Measurements from ENCODE around the gene ORC1. TPM values are rescaled to one million over a fixed set of nuclear protein-coding genes. Genes with fewer than 3 reads are reported as not detected.
"Not testable (repeated sequence)": the region's sequence is repeated elsewhere in the genome, so short reads cannot be mapped to it uniquely, and the experiment has no call there.

The ORC1 gene
- total RNA-seq, 1 donor from 2014 or later: 0.38 TPM

DNA sequence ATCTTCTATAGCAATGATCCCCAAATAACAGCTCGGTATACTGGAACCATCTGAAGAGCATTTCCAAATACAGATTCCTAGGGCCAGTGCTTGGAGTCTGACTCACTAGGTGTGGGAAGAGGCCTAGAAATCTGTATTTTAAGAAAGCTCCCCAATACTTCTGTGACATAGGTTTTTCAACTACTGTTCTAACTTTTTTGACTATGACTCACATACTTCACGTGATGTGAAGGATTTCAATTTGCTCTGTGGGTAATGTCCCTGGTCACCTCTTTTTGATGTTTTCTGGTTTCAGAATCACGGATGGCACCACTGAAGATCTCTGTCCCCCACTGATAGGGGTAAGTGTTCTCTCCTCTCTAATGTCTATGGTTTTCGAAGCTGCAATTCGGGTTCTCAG is 11.0 kb downstream of the ORC1 start:
- no peak for DNase-seq (ENCODE audit: low spot score)
- ATAC-seq: no peak

DNA sequence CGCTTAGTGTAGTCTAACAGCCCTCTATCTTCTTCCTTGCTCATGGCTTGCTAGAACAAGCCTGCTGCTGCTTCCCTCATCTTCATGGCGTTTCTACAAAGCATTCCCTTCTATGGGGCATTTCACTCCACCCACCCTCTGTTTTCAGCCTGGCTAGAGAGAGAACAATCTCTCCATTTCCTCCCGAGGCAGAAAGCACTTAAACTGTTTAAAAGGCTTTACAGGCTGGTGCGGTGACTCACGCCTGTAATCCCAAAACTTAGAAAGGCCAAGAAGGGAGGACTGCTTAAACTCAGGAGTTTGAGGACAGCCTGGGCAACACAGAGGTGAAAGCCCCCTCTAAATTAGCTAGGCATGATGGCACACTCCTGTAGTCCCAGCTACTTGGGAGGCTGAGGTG is 17.8 kb downstream of the ORC1 start:
- DNase-seq (ENCODE audit: low spot score): no peak
- ATAC-seq: no peak

DNA sequence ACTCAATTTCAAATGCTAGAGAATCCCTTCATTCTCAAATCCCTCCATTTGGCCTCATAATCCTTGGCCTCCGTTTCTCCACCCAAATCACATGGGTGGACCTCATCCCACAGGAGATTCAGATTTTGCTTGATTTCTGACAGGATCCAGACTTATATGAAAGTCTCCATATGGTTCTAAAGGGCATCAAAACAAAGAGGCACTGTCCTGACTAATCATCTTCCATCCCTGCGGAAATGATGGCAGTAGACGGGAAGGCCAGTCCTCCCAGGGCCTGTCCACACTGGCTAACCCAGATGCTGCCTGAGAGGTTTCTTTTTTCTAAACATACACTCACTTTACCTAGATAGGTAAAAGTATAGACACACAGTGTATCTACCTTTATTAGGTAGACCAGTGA is 18.8 kb downstream of the ORC1 start:
- ATAC-seq (no peak), DNase-seq (ENCODE audit: low spot score) (no peak)

DNA sequence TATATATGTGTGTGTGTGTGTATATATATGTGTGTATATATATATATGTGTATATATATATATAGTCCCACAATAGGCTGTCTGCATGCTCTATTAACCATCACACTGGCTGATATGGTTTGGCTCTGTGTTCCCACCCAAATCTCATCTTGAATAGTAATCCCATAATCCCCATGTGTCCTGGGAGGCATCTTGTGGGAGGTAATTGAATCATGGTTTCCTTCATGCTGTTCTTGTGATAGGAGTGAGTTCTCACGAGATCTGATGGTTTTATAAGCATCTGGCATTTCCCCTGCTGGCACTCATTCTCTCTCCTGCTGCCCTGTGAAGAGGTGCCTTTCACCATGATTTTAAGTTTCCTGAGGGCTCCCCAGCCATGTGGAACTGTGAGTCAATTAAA is 34.4 kb downstream of the ORC1 start:
- not testable (repeated sequence) for DNase-seq (ENCODE audit: low spot score); ATAC-seq

- ATAC-seq: peak; percentile 51
Observed at GRCh38 chr1:52368383-52369172, 35.6 kb downstream of the ORC1 start.

DNA sequence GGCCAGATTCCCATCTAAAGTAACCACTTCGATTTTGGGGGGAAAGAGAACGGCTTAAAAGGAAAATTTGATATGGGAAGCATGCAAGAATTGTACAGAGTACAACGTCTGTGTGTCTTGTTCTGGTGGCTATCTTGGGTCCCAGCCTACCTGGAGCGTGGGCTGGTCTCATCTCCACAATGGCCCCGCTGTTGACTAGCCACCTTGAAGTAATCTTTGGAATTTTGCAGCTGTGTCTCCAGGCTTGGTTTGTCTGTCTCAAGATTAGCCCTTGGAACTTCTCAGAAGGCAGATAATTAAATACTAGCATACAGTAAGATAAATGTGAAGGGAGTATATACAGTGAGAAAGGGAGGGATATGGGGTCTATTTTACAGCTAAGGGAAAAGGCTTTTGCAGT is 37.0 kb downstream of the ORC1 start:
- ATAC-seq: no peak
- no peak for DNase-seq (ENCODE audit: low spot score)

More at GRCh38 chr1:52368383-52369172, 35.6 kb downstream of the ORC1 start:
- peak; percentile 73 for DNase-seq (ENCODE audit: low spot score)

DNA sequence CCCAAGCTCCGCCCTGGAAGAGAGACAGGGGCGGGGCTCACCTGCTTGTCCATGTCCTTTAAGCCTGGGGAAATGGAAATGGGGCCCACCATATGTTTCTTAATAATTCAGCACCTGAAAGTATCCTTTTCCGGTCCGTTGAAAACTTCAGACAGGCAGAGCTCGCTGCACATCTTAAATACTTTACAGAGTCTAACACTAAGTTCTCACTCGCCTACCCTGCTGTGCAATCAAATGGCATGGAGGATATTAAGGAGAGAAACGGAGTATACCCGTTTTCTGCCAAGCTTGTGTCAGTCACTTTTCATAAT is 37.8 kb downstream of the ORC1 start:
- ATAC-seq: no peak
- no peak for DNase-seq (ENCODE audit: low spot score)

- ATAC-seq: peak; percentile 89
- peak; percentile 100 for DNase-seq (ENCODE audit: low spot score)
Observed at GRCh38 chr1:52365746-52366516, 38.3 kb downstream of the ORC1 start, which contains the start of gene CC2D1B. TSS of gene CC2D1B (minus strand) at chr1:52366205. CDS start at chr1:52364620, 1,585 bp downstream.

DNA sequence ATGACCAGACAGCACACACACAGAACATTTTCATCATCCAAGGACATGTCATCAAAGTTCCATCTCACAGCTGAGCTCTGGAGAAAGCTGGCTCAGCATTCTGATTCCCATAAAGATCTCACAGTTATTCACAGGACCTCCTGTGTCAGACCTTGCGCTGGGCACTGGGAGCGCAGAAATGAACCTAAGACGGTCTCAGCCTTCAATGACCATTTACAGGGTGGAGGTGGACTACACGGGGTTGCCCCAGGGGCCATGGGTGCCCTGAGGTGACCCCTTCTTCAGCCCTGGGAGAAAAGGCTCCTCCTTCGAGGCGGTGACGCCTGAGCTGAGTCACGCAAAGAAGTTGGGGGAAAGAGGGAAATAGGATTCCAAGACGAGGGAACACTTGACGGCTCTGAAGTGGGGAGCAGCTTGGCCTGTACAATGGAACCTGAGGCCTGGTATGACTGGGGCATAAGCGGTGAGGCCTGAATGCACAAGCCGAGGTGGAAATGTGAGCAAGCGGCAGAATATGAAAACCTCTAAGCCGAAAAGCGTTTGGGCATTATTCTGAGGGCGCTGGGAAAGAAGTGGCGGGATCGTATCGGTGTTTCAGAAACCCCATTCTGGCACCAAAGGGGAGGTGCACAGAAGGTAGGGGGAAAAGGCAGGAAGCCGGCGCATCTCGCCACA is 39.0 kb downstream of the ORC1 start:
- DNase-seq (ENCODE audit: low spot score) (no peak), ATAC-seq (no peak)

- DNase-seq (ENCODE audit: low spot score) (no peak), ATAC-seq (no peak)
Observed at GRCh38 chr1:52364235-52364839, 39.9 kb downstream of the ORC1 start.

DNA sequence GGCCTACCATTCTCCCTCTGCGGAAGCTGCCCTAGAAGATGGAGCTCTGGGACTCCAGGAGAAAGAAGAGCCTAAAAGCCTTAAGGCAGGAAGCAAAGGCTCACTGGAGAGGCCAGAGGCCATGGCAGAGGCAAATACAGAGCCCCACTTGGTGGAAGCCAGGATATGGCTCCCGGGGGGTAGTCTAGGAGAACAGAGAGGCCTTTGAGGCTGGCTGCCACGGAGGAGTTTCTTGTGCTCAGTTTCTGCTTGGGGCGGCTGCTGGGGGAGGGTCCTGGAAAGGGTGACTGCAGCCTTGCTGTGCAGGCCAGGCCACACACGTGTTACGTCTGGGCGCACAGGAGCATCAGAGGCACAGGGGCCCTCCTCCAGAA is 43.6 kb downstream of the ORC1 start:
- DNase-seq (ENCODE audit: low spot score) (no peak), ATAC-seq (no peak)

- ATAC-seq (no peak), DNase-seq (ENCODE audit: low spot score) (no peak)
Observed at GRCh38 chr1:52359676-52360594, 44.3 kb downstream of the ORC1 start.

DNA sequence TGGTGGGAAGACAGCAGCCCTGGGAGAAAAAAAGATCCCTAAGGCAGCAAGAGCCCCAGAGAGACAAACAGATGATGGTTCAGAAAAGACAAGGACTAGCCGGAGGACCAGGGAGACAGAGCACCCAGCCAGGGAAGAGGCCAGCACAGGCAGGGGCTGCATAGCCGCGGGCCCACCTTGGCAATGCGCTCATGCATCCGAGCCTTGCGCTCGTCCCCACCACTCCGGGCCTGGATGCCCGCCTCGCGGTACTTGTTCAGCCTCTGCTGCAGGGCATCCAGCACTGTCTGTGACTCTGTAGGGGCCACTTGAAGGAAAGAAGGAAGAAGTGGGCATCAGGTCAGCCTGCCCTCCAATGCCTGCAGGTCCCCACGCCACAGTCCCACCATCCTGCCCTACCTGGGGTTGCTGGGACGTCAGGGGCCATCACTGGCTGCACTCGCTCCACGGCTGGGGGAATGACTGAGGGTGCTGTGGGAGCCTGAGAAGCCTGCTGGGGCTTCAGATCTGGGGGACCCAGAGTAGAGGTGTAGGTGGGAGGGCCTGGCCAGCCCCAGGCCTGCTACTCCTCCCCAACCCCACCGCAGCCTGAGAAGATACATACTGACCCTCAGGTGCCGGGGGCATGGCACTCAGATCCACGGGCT is 45.2 kb downstream of the ORC1 start:
- no peak for ATAC-seq

GRCh38 chr1:52357397-52357796 is 46.8 kb downstream of the ORC1 start:
- no peak for ATAC-seq
- DNase-seq (ENCODE audit: low spot score): no peak

More for the DNA sequence above, 45.2 kb downstream of the ORC1 start:
- no peak for DNase-seq (ENCODE audit: low spot score)

DNA sequence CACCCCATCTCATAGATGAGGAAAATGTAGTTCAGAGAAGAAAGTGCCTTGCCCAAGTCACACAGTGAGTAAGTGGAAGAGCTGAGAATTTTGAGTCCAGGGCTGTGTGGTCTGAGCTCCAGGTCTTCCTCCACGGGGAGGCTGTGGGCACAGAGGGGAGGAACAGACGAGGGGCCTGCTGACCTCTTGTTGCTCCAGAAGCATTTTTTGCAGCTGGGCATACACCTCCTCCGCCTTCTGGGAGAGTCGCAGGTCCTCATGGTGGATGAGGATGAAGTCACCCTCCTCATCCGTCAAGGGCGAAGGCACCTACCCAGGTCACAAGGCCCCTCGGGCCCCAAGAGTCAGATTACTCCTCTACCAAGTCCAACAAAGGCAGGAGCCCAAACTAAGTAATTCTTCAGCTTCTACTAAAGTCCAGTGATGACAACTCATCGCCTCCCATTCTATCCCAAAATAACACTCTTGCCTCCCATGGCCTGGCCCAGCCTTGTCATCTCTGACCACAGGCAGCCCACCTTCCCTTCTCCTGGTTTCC is 47.3 kb downstream of the ORC1 start:
- DNase-seq (ENCODE audit: low spot score): no peak
- no peak for ATAC-seq

DNA sequence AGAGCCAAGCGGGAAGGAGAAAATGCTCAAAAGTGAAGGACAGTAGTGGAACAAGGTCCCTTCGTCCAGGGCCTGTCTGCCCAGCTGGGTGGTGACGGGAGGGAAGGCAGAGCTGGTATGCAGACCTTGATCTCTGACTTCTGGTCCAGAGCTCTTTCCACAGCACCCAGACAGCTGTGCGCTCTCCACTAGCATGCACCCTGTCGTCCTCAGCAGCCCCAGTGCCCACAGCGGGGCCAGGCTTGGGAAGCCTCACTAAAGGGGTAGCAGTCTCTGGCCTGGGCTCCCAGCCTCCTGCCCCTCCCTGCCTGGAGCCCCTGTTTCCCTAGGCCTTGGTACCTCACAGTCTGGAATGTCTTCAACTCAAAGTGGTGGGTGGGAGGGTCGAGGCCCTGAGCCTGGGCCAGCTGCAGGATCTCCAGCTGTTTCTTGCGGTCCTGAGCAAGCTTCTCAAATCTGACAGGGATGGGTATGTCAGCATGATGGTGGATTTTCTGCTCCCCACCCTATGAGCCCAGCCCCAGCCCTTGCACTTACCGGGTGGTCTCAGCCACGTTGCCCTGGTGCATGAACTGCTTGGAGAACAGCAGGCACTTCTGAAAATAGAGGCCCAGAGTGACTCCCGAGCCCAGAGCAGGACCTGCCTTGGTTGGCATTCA is 48.2 kb downstream of the ORC1 start:
- no peak for DNase-seq (ENCODE audit: low spot score)
- ATAC-seq: no peak

DNA sequence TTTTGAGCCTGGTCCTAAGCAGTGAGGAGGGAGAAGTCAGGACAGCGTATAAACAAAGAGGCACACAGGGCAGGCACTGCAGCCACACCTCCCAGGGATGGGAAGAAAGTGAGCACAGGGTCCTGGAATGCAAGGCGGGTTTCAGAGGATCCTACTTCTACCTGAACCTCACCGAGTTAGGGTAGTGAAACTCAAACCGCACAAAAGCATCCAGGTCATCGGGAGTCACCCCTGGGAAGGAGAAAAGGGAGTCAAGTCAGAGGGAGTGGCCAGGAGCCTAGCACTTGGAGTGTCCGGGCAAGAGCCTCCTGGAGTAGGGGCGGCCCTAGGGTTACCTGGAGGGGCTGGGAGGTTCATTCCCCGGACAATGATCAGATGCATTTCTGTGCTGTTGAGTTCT is 48.8 kb downstream of the ORC1 start:
- DNase-seq (ENCODE audit: low spot score): no peak
- no peak for ATAC-seq

DNA sequence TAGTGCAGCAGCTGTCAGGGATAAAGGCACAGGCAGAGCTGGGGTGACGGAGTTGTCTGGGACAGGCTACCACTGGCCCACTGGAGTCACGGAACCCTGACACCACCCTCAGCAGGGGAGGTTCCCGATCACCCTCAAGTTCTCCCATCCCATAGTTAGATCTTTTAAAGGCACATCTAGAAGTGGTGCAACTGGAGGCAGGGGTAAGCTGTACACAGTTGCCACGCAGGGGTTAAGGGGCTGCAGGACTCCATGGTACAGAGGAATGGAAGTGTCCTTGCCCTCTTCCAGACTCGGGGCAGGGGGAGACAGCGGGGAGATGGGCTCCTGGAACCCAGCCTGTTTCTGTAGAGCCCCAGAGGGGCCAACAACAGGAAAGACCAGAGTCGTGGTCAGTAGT is 51.5 kb downstream of the ORC1 start:
- DNase-seq (ENCODE audit: low spot score): no peak
- ATAC-seq: no peak

- ATAC-seq: peak; percentile 44
- DNase-seq (ENCODE audit: low spot score): no peak
Observed at GRCh38 chr1:52348704-52349300, 55.4 kb downstream of the ORC1 start.
